Keratinocyte (primary cell): ENCODE results near the gene ANXA5. TPM values are rescaled to one million over a fixed set of nuclear protein-coding genes. Genes with fewer than 3 reads are reported as not detected.

ENCODE experiments used
- DNase-seq: peaks from one replicate; pipeline ENCODE4 v3.0.0-alpha.2; 2011; ENCODE audit warnings: low read depth, missing footprints, low spot score
- FAIRE-seq: peaks from 2 replicates; lab custom pipeline; 2011; peaks lifted over from hg19 to GRCh38; lab: Jason Lieb, UNC
- H2AFZ ChIP-seq: 2 replicates; pipeline ENCODE4 v1.6.0; 2012; ENCODE audit warnings: low read length, control low read depth, inconsistent platforms; ENCODE audit not compliant: control insufficient read depth
- H3K27ac ChIP-seq: 2 replicates; pipeline ENCODE4 v1.5.1; 2011; ENCODE audit warnings: low read length; ENCODE audit not compliant: control insufficient read depth, insufficient read depth
- H3K27me3 ChIP-seq: 3 replicates; pipeline ENCODE4 v1.6.0; 2011; ENCODE audit warnings: low read length; ENCODE audit not compliant: control insufficient read depth, insufficient read depth; ENCODE audit errors: extremely low read depth
- H3K36me3 ChIP-seq, 2 experiments: 2 replicates in 1 of 2; 3 replicates in 1 of 2; pipeline ENCODE4 v1.5.1; 2011; ENCODE audit warnings: low read length in 2 of 2, mild to moderate bottlenecking in 1 of 2; ENCODE audit not compliant: control insufficient read depth in 2 of 2, insufficient read depth in 2 of 2; ENCODE audit errors: extremely low read depth in 1 of 2
- H3K4me1 ChIP-seq: 3 replicates; pipeline ENCODE4 v1.5.1; 2011; ENCODE audit warnings: low read length; ENCODE audit not compliant: control insufficient read depth, insufficient read depth; ENCODE audit errors: extremely low read depth
- H3K4me2 ChIP-seq: 3 replicates; pipeline ENCODE4 v1.6.0; 2011; ENCODE audit warnings: low read depth, low read length; ENCODE audit not compliant: control insufficient read depth, insufficient read depth; ENCODE audit errors: extremely low read depth
- H3K4me3 ChIP-seq, 3 experiments: fragments of 200-600 bp in 1 of 3; sonication (generic) in 1 of 3; 2 replicates in 2 of 3; 3 replicates in 1 of 3; pipeline ENCODE4 v1.5.1; 2011 to 2016; ENCODE audit warnings: low read length in 3 of 3, mild to moderate bottlenecking in 3 of 3, control low read depth in 2 of 3, inconsistent platforms in 1 of 3, low read depth in 1 of 3, mixed read lengths in 1 of 3, mixed run types in 1 of 3, moderate library complexity in 1 of 3; ENCODE audit not compliant: control insufficient read depth in 2 of 3, insufficient read depth in 2 of 3; ENCODE audit errors: extremely low read depth in 1 of 3
- H3K79me2 ChIP-seq: 2 replicates; pipeline ENCODE4 v1.6.0; 2012; ENCODE audit warnings: low read length; ENCODE audit not compliant: control insufficient read depth, insufficient read depth
- H3K9ac ChIP-seq: 3 replicates; pipeline ENCODE4 v1.6.0; 2011; ENCODE audit warnings: low read length; ENCODE audit not compliant: control insufficient read depth, insufficient read depth; ENCODE audit errors: extremely low read depth
- H3K9me1 ChIP-seq: 3 replicates; pipeline ENCODE4 v1.6.0; 2011; ENCODE audit warnings: low read length; ENCODE audit not compliant: control insufficient read depth, insufficient read depth; ENCODE audit errors: extremely low read depth
- H3K9me3 ChIP-seq: 2 replicates; pipeline ENCODE4 v1.5.1; 2012; ENCODE audit warnings: low read depth, low read length; ENCODE audit not compliant: control insufficient read depth
- H4K20me1 ChIP-seq: 3 replicates; pipeline ENCODE4 v1.6.0; 2011; ENCODE audit warnings: low read length; ENCODE audit not compliant: control insufficient read depth, insufficient read depth; ENCODE audit errors: extremely low read depth
- CTCF ChIP-seq, 3 experiments: IDR thresholded peaks in 1 of 3; conservative IDR thresholded peaks in 1 of 3; optimal IDR thresholded peaks in 1 of 3; 2 replicates in 2 of 3; 3 replicates in 1 of 3; pipeline versions ENCODE3 to v1.5.1; 2011; ENCODE audit warnings: low read length in 3 of 3, mild to moderate bottlenecking in 3 of 3, moderate library complexity in 2 of 3, control low read depth in 1 of 3, inconsistent platforms in 1 of 3; ENCODE audit not compliant: insufficient read depth in 2 of 3; ENCODE audit errors: extremely low read depth in 1 of 3
- EZH2 ChIP-seq: IDR thresholded peaks from one replicate; pipeline ENCODE4 v1.6.1; 2012; ENCODE audit warnings: inconsistent platforms, mild to moderate bottlenecking, low read length, moderate library complexity
- dilution Hi-C: fragments of 300-500 bp; cut with MboI; formaldehyde crosslinking; loops from one replicate; pipeline ENCODE4 v1.7.0; 2020; ENCODE audit warnings: low sequenced_read_pairs; ENCODE audit not compliant: extremely low pct_ligation_motif_present
- polyA plus RNA-seq, 5 experiments: library from polyadenylated mRNA; depleted of rRNA in 3 of 5; stranded (reverse) in 3 of 5; stranded (forward) in 1 of 5; unstranded in 1 of 5; fragments of >200 nt; gene quantifications; 1 replicate in 1 of 5; 2 replicates in 3 of 5; 3 replicates in 1 of 5; pipeline versions ENCODE4 v1.2.1 to v1.2.3, GENCODE V29; 2011 to 2012; ENCODE audit warnings: missing spikeins in 2 of 5, low read depth in 1 of 5, low replicate concordance in 1 of 5

ANXA5 gene
- polyA plus RNA-seq, 1 donor (not counting 4 experiments of a cell fraction or from before 2014, with no cell fraction given), result 512 TPM

GRCh38 chr4:121653986-121654385 lies 42.8 kb downstream of the ANXA5 start:
- Histone ChIP-seq H3K36me3 (no peaks in the 10 kb centered on the region), H3K4me1 (no peaks in the 10 kb centered on the region), H3K9ac (no peak overlapping the region), H3K79me2 (no peaks in the 10 kb centered on the region), H3K9me3 (no peaks in the 10 kb centered on the region), H3K27me3 (no peaks in the 10 kb centered on the region), H3K4me3 (no peak overlapping the region), H3K27ac (no peak overlapping the region), H2AFZ (no peak overlapping the region), H3K4me2 (no peak overlapping the region), H3K9me1 (no peaks in the 10 kb centered on the region), H4K20me1 (no peaks in the 10 kb centered on the region)
- FAIRE-seq (no peak), DNase-seq (no peak)
- dilution Hi-C loops, result no loop called here
- no peak for TF ChIP-seq EZH2
- TF ChIP-seq CTCF (optimal IDR thresholded peaks at IDR 0.05 in 1 of 3, IDR thresholded peaks at IDR 0.05 in 1 of 3, conservative IDR thresholded peaks at IDR 0.05 in 1 of 3; ENCODE audit: extremely low read depth in 1 of 3, insufficient read depth in 2 of 3, low read length in 3 of 3), result no peak

DNA sequence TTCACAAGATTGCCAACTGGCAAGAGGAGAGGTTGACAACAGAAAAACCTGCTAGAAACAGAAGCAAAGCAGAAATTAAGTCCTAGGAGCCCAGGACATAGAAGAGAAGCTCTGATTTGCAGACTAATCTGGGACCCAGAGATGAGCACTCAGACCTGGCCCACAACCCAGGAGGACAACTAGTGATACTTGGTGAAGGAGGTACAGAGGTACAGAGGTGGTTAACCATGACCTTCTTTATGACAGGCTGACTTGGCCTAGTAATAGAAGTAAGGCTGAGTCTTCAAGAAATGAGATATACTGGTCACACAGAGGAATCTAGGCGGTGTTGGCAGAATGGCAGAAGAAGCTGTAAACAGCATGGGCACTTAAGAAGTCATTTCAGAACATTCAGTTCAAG lies 43.6 kb downstream of the ANXA5 start:
- dilution Hi-C loops, result no loop called here
- DNase-seq (no peak), FAIRE-seq (no peak)
- H3K4me1 ChIP-seq, result no peaks in the 10 kb centered on the region
- no peak overlapping the region for H2AFZ ChIP-seq
- H3K4me3 ChIP-seq, result no peak overlapping the region
- no peaks in the 10 kb centered on the region for H3K79me2 ChIP-seq
- no peak overlapping the region for H3K9ac ChIP-seq
- H3K27me3 ChIP-seq, result no peaks in the 10 kb centered on the region
- no peaks in the 10 kb centered on the region for H3K9me3 ChIP-seq
- H4K20me1 ChIP-seq, result no peaks in the 10 kb centered on the region
- no peak overlapping the region for H3K4me2 ChIP-seq
- no peaks in the 10 kb centered on the region for H3K9me1 ChIP-seq
- H3K36me3 ChIP-seq, result no peaks in the 10 kb centered on the region
- TF ChIP-seq EZH2 (no peak), CTCF (optimal IDR thresholded peaks at IDR 0.05 in 1 of 3, IDR thresholded peaks at IDR 0.05 in 1 of 3, conservative IDR thresholded peaks at IDR 0.05 in 1 of 3; ENCODE audit: extremely low read depth in 1 of 3, insufficient read depth in 2 of 3, low read length in 3 of 3) (no peak)
- no peak overlapping the region for H3K27ac ChIP-seq
